Adrenal gland (tissue), 5 donors: ENCODE data around the gene PAXX.

ENCODE experiments used
- POLR2A ChIP-seq, 2 donors: fragments of 450-650 bp; IDR thresholded peaks; one replicate each; pipeline ENCODE4 v1.6.1; 2017; ENCODE audit warnings: antibody characterized with exemption in 2 of 2, mild to moderate bottlenecking in 2 of 2, moderate library complexity in 1 of 2
- TF ChIP-seq, protein P1 (sequence below), 6 experiments: fragments of 450-650 bp in 4 of 6; fragments of 200-600 bp in 2 of 6; sonication (generic) in 1 of 6; IDR thresholded peaks; 1 replicate in 5 of 6; 2 replicates in 1 of 6; pipeline versions ENCODE4 v1.5.1 to v1.8.0; 2016 to 2021; ENCODE audit warnings: antibody characterized with exemption in 6 of 6, mild to moderate bottlenecking in 2 of 6, moderate library complexity in 1 of 6
- donor health status: DM: no; HTN: no; CAD: no.

DNA sequence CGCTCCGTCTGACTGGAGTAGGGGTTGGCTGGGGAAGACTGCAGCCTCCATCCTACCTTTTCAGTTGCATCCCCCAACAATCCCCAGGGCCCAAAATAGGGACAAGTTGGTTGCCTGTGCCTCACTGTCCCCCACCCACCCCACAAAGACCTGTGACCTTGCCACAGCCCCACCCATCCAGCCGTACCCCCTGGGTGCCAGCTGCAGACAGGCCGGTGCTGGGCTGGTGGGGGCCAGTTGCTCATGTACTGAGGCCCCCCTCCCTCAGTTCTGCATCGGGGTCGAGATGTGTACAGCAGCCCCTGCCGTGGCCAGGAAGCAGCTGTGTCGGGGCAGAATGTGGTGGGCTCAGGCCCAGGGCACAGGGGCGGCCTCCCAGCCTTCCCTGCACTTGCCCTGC lies 9.1 kb upstream of the PAXX start:
- TF ChIP-seq, protein P1, sequence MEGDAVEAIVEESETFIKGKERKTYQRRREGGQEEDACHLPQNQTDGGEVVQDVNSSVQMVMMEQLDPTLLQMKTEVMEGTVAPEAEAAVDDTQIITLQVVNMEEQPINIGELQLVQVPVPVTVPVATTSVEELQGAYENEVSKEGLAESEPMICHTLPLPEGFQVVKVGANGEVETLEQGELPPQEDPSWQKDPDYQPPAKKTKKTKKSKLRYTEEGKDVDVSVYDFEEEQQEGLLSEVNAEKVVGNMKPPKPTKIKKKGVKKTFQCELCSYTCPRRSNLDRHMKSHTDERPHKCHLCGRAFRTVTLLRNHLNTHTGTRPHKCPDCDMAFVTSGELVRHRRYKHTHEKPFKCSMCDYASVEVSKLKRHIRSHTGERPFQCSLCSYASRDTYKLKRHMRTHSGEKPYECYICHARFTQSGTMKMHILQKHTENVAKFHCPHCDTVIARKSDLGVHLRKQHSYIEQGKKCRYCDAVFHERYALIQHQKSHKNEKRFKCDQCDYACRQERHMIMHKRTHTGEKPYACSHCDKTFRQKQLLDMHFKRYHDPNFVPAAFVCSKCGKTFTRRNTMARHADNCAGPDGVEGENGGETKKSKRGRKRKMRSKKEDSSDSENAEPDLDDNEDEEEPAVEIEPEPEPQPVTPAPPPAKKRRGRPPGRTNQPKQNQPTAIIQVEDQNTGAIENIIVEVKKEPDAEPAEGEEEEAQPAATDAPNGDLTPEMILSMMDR (IDR thresholded peaks at IDR 0.05): no peak
- TF ChIP-seq POLR2A (IDR thresholded peaks at IDR 0.05): no peak
